GM18867 (cell line): ENCODE results near the gene DOP1A.

ENCODE experiments used
- ATAC-seq: cut with Tn5 transposase; IDR thresholded peaks from one replicate; pipeline ENCODE4 v1.9.1; 2021; ENCODE audit warnings: mild to moderate bottlenecking, moderate library complexity; ENCODE audit not compliant: unreplicated experiment

DOP1A gene

DNA sequence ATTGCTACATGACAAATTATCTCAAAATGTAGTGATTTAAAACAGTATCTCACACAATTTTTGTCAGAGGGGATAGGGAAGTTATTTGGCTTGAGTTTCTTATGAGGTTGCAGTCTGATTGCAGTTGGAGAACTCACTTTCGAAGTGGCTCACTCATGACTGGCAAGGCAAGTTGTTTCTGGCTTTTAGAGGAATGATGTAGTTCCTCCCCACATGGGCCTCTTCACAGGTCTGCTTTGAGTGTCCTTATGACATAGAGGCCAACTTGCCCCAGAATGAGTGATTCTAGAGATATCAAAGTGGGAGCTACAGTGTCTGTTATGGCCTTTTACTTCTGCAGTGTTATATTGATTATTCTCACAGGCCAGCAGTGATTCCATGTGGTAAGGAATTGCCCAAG is 6.1 kb downstream of the DOP1A start:
- ATAC-seq, result no peak

DNA sequence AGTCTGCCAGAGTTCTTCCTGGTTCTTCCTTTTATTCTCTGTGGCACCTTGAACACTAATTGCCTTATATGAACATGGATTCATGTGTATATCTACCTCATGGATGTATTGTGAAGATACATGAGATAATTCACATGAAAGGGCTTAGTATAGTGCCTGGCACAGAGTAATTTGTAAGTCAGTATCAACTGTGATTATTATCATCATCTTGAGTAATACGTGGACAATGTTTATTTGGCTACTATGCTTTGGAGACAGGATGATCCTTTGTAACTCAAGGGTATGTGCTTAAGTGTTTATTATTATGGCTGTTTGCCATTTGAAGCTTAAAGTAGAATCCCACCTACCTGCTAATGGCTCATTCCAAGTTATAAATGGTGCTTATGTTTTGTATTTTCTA is 16.0 kb downstream of the DOP1A start:
- no peak for ATAC-seq

DNA sequence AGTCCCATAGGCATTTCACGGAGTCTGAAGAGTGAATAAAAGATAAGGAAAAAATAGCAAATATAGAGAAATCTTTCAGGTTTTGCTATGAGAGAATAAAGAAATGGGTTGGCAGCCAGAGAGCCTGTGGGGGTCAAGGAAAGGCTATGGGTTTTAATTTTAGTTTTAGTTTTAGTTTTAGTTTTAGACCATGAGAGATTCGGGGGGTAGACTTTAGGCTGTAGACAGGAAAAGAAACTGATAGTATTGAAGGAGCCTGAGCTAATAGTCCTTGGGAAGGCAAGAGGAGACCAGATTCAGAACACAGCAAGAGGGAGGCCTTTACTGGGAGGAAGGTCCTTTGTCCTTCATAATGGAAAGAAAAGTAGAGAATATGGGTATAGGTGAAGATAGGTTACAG is 19.3 kb downstream of the DOP1A start:
- ATAC-seq, result peak; percentile 100

DNA sequence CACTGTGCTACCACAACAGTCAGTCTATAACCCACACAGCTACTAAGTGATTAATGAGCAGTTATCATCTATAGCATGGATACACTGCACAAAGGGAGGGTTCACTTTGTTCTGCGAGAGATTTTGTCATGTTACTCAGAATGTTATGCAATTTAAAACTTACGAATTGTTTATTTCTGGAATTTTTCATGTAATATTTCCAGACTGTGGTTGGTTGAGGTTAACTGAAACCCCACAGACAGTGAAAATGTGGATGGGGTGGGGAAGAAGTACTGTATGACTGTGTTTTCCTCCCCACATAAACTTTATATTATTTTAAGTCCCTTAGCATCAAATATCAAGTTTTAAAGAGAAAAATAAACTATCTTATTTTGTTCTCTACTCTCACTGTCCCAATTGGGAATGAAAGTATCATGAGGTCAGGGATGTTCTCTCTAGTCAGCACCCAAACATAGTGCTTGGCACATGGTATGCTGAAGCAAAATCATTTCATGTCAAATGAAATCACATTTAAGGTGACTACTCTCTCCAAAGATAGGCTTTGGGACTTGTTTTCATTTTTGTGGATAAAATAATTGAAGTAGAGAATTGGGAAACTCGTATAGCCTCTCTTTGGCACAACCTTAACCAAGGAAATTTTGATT is 25.4 kb downstream of the DOP1A start:
- no peak for ATAC-seq

DNA sequence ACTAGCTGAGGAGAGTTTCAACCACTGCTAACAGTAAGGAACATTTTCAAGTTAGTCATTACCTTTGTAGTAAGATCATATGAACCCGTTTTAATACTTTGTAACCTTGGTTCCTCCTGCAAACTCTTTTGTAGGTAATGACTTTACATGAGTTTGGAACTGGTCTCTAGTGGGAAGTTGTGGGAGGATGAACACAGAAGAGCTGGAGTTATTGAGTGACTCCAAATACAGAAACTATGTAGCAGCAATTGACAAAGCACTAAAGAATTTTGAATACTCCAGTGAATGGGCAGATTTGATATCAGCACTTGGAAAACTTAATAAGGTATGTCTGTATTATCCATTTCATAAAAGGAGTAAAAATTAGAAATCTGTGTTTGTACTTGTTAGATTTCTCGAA is 29.3 kb downstream of the DOP1A start:
- ATAC-seq, result no peak

DNA sequence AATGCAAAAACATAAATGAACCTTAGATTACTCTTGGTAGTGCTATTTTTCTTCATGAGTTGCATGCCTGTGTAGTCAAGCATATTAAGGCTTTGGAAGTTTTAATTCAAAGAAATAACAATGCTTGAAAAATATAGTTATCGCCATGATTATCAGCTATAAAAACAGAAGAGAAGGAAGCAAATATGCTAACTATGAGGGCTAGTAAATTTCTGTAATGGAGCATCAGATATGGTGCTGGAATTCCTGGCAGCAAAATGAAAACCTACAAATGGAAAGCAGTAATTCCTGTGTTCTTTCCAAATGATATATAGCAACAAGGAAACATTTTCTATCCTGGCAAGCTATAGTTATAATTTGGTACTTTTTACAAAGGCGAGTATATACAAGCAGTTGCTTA is 29.7 kb downstream of the DOP1A start:
- no peak for ATAC-seq

DNA sequence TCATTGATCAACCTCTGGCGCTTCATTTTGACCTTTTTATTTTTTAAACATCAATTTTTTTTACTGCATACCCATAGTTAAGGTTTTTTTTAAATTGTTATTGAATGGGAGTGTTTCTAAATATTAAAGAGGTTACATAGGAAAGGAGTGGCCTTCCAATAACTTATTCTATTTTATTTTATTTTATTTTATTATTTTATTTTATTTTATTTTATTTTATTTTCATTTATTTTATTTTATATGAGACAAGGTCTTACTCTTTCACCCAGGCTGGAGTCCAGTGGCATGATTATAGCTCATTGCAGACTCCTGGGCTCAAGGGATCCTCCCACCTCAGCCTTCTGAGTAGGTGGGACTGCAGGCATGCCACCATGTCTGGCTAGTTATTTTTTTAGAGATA is 30.2 kb downstream of the DOP1A start:
- no peak for ATAC-seq

DNA sequence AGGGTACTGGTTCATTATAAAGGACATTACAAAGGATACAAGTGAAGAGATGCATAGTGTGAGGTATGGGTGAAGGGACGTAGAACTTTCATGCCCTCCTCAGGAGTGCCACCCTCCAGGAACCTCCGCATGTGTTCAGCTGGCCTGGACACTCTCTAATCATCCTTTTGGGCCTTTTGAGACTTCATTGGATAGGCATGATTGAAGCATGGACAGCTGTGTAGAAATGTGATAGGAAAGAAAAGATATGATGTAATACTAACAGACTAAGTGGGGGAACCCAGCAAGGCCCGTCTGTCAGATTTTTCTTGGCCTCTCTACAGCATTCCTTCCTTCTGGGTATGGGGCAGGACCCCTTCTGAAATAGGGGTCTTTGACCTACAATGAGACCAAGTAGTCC is 31.1 kb downstream of the DOP1A start:
- no peak for ATAC-seq

DNA sequence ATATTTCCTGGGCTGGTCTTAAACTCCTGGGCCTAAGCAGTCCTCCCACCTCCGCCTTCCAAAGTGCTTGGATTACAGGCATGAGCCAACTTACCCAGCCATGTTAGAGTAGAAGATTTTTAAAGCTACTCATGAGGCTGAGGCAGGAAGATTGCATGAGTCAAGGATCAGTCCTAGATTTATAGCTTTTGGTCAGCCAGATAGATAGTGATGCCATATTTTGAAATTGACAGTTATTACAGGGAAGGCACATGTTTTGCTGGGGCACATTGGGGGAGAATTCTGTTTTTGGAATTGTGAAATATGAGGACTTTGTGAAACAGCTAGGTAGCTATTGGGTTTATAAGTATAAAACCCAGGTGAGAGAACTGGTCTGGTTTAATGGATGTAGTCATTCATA is 40.9 kb downstream of the DOP1A start:
- no peak for ATAC-seq

DNA sequence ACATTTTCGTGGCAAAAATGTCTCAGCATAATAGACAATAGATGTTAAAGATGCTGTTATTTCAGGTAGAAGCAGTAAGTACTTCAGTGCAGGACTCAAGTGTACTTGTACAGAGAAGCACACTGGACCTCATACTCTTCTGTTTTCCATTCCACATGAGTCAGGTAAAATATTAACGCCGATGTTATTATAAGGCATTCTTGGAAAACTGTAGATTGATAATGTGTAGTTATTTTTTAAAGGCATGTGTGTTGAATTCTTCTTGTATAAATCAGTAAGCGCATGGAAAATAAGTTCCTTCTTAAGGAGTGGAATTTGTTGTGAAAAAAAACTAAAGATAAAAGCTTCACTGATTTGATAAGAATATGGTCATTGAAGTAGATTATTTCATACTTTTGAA is 45.8 kb downstream of the DOP1A start:
- no peak for ATAC-seq

DNA sequence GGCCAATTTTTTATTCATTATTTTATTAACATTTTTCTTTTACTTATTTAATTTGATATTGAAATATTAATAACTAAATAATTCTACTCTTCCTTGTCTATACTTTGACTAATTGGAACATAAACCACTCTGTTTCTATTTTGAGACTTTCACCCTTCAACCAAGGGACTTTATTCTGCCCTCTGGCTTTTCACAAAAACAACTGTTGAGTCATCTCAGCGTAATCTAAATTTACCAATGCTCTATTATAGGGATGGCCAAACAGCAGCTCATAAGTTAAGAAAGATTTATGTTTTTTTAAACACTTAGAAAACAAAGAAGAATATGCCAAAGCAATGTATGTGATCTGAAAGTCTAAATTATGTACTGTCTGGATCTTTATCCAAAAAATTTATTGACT is 46.7 kb downstream of the DOP1A start:
- ATAC-seq, result no peak

DNA sequence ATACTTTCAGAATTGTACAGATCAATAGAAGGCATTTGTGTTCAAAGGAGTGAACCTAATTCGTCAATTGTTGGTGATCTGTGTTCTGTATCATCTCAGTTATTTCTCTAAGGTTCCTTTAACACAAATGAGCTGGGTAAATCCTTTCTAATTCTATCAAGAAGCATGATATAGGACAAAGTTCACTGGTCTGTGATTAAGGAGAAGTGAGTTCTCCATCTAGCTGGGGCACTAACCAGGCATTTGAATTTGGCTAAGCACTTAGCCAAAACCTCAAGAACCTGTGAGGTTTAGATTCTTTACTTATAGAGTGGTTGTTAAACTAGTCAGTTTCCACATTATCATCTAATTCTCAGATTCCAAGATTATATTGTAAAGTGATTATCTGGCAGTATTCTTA is 50.3 kb downstream of the DOP1A start:
- no peak for ATAC-seq

DNA sequence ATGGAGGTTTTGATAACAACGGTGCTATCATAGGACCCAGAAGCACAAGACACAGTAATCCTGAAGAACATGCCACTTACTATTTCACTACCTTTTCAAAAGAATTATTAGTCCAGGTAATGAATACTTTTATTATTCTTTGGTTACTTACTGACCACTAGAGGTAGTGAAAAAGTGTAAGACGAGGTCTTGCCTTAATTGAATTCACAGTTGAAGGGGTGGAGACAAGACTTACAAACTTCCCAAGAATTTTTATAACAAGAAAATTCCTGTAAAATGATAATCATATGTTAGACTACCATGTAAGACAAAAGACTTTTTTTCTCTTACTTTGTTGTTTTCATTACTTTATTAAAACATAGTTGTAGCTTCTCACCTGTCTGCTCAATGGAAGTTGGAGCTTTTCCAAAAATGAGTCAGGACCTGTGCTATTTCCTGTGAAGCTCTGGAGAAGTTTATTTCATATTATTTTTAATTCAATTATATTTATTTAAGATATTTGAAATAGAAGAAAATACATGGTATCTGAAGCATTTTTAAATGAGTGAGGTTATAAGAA is 52.4 kb downstream of the DOP1A start:
- no peak for ATAC-seq

DNA sequence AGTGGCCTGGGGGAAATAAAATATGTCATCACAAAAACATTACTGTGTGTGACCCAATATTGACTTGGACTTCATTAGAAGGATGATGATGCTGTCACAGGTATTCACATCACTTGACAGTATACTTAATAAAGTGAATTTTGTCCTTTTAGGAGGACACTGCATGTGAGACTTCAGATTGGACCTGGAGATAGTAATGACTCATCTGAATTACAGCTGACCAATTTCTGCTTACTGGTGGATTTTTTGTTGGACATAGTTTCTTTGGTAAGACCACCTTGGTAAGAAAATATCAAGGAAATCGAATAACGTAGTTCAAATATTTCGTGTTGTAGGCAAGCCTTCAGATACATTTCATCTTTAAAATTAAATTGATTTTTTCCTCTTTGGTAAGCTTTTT is 57.1 kb downstream of the DOP1A start:
- ATAC-seq, result no peak

DNA sequence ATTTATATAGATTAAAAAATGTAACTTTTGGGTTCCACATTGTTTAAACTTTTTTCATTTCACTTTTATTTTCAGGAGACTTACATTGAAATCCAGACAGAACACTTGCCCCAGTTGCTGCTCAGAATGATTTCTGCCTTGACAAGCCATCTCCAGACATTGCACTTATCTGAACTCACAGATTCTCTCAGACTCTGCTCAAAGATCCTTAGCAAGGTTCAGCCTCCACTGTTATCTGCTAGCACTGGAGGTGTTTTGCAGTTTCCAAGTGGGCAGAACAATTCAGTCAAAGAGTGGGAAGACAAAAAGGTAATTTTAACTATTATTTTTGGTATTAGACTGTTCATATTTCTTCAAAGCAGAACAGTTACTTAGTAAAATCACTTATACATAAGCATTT is 58.0 kb downstream of the DOP1A start:
- no peak for ATAC-seq

DNA sequence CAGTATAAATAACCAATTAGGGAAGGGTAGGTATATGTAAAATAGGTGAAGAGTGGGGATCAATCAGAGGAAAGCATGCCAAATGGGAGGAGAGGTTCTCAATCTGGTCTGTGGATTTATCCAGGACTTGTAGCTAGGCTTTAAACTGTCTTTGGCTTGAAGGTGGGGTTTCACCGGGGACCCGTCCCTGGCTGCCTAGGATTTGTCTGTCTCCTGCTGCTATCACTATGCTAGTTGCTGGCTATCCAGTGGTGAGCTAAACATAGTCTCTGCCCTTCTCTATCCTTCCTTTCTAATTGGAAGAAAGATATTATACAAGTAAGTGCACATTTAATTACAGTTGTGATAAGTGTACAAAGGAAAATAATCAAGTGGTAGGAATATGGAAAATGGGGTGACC is 58.8 kb downstream of the DOP1A start:
- ATAC-seq, result no peak

DNA sequence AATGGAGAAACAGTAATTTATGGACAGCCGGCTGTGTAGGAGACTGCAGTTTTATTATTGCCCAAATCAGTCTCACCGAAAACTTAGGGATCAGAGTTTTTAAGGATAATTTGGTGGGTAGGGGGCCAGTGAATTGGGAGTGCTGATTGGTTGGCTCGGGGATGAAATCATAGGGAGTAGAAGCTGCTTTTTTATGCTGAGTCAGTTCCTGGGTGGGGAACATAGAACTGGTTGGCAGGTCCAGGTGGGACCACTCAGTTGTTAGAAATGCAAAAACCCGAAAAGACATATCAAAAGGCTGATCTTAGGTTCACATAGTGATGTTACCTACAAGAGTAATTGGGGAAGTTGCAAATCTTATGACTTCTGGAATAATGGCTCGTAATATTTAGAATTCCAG is 59.3 kb downstream of the DOP1A start:
- ATAC-seq, result no peak

DNA sequence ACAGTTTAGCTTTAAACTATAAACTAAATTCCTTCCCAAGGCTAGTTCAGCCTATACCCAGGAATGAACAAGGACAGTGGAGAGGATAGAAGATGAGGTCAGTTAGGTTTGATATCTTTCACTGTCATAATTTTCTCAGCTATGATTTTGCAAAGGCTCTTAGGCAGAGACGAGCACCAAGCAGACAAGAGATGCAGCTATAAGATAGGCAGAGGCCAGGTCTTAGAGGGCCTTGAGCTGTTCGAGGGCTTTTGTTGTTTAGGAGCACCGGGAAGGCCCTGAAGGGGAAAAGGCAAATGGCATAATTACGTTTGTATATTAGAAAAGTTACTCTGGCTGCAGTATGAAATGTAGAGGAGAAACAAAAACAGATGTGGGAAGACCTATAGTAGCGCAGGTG is 59.8 kb downstream of the DOP1A start:
- ATAC-seq, result no peak

DNA sequence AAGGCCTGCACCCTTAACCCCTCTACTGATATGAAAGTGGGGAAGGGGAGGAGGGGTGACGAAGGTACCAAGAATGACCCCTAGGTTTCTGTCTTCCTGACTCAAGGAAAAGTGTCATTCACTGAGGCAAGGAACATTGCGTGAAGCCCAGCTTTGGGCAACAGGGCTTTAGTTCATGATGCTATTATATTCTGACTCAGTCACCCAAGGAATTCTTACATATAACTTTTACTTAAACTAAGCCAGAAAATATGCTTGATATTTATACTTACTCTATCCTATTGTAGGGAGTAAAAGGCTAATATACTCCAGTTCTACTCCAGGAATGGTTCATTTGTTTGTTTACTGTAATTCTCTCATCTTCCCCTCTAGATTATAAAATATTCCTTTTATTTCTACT is 60.5 kb downstream of the DOP1A start:
- no peak for ATAC-seq

DNA sequence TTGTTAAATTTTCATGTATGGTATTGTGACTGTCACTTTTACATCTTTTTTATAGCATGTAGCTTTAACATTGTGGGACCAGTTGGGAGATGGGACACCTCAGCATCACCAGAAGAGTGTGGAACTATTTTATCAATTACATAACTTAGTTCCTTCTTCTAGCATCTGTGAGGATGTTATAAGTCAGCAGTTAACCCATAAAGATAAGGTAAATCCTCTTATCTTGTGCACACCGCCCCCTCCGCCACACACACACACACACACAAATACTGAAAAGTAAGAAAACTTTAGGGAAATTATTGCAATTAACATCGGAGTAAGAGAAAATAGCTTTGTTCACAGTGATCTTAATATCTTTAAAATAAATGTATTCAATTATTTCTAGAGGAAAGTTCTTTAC is 64.7 kb downstream of the DOP1A start:
- no peak for ATAC-seq

DNA sequence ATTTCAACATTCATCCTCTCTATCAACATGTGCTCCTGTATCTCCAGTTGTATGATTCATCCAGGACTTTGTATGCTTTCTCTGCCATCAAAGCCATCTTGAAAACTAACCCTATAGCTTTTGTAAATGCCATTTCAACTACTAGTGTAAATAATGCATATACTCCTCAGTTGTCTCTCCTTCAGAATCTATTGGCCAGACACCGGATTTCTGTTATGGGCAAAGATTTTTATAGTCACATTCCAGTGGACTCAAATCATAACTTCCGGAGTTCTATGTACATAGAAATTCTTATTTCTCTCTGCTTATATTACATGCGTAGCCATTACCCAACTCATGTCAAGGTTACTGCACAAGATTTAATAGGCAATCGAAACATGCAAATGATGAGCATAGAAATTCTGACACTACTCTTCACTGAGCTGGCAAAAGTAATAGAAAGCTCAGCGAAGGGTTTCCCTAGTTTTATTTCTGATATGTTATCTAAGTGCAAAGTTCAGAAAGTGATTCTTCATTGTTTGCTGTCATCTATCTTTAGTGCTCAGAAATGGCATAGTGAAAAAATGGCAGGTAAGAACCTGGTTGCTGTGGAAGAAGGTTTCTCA is 70.7 kb downstream of the DOP1A start:
- no peak for ATAC-seq

DNA sequence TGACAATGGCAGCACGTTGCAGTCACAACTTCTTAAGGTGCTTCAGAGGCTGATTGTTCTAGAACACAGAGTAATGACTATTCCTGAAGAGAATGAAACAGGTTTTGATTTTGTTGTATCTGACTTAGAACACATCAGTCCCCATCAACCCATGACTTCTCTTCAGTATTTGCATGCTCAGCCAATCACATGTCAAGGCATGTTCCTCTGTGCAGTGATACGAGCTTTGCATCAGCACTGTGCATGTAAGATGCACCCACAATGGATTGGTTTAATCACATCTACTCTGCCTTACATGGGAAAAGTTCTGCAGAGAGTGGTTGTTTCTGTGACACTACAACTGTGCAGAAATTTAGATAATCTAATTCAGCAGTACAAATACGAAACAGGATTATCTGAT is 71.3 kb downstream of the DOP1A start:
- ATAC-seq, result no peak

DNA sequence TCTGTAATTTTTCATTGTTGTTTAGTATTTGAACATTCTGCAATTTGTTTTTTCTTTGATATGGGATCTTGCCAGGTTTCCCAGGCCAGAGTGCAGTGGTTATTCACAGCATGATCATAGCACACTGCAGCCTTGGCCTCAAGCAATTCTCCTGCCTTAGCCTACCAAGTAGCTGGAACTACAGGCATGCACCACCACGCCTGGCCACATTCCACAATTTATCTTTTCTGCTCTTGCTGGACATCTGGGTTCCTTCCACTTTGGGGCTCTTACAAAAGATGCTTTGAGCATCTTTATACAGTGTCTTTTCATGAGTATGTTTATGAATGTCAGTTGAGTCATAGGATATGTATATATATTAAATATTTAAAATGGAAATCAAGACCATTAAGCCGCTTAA is 83.6 kb downstream of the DOP1A start:
- no peak for ATAC-seq
